ENCODE measurements around the gene GPR156. TPM values are rescaled to one million over a fixed set of nuclear protein-coding genes. Genes with fewer than 3 reads are reported as not detected.

The GPR156 gene
- 0.34 to 1.2 TPM (median 0.48 TPM) in 5 replicates for total RNA-seq (2022; extraction: Qiagen RNA extraction; ENCODE audit: low read depth)

GRCh38 chr3:120284747-120285507 lies at the start of gene GPR156:
GPR156 (minus strand) TSS chr3:120285222; CDS start chr3:120244098, 41,124 bp downstream.

Other genes starting within 250 kb of the GPR156 start
- 25.4 to 33.4 TPM (median 30.7 TPM) in 5 replicates for gene GSK3B, start 190.8 kb downstream of the GPR156 start, total RNA-seq (2022; extraction: Qiagen RNA extraction; ENCODE audit: low read depth)
- gene LRRC58, start 64.1 kb upstream of the GPR156 start, total RNA-seq (2022; extraction: Qiagen RNA extraction; ENCODE audit: low read depth), result 13.2 to 17.0 TPM (median 15.5 TPM) in 5 replicates
- gene FSTL1, start 165.8 kb upstream of the GPR156 start, total RNA-seq (2022; extraction: Qiagen RNA extraction; ENCODE audit: low read depth), result 56.5 to 90.5 TPM (median 70.8 TPM) in 5 replicates